Calu3 (cell line): ENCODE measurements around the gene CLK3. TPM values are rescaled to one million over a fixed set of nuclear protein-coding genes. Genes with fewer than 3 reads are reported as not detected.

Experiments
- BruUV-seq: library from RNA; stranded (reverse); fragments of 400-500 nt; replicated peaks from 2 replicates; lab custom pipeline; 2021; lab: Mats Ljungman, UMichigan
- CTCF ChIA-PET: fragments of 300-600 bp; sonication (Branson Sonifier 250); formaldehyde crosslinking; loops from one replicate; lab custom pipeline; 2022; ENCODE audit warnings: antibody characterized with exemption; lab: Charles Lee
- DNase-seq: peaks from one replicate; pipeline ENCODE4 v3.0.0; 2022
- H3K27ac Mint-ChIP-seq: one replicate; pipeline ENCODE4 v1.8.0; 2022; ENCODE audit warnings: mixed read lengths; ENCODE audit not compliant: unreplicated experiment
- H3K27me3 Mint-ChIP-seq: one replicate; pipeline ENCODE4 v1.8.0; 2022; ENCODE audit warnings: mixed read lengths; ENCODE audit not compliant: unreplicated experiment
- H3K36me3 Mint-ChIP-seq: one replicate; pipeline ENCODE4 v1.8.0; 2022; ENCODE audit warnings: mild to moderate bottlenecking, moderate library complexity, mixed read lengths; ENCODE audit not compliant: insufficient read depth, unreplicated experiment
- H3K4me1 Mint-ChIP-seq: one replicate; pipeline ENCODE4 v1.8.0; 2022; ENCODE audit warnings: mild to moderate bottlenecking, low read depth, mixed read lengths; ENCODE audit not compliant: unreplicated experiment
- H3K4me3 Mint-ChIP-seq: one replicate; pipeline ENCODE4 v1.8.0; 2022; ENCODE audit warnings: mild to moderate bottlenecking, low read depth, moderate library complexity, mixed read lengths; ENCODE audit not compliant: unreplicated experiment
- H3K9me3 Mint-ChIP-seq: one replicate; pipeline ENCODE4 v1.8.0; 2022; ENCODE audit warnings: low read depth, mixed read lengths; ENCODE audit not compliant: unreplicated experiment
- CTCF ChIP-seq: fragments of 200-600 bp; IDR thresholded peaks from one replicate; pipeline ENCODE4 v1.8.0; 2022; ENCODE audit warnings: antibody characterized with exemption; ENCODE audit not compliant: unreplicated experiment
- intact Hi-C: fragments of 100-400 bp; cut with micrococcal nuclease; formaldehyde crosslinking; loops from one replicate; pipeline ENCODE4 v1.10.0; 2022; ENCODE audit not compliant: unreplicated experiment
- total RNA-seq: library from RNA; stranded (reverse); gene quantifications from 2 replicates; pipeline ENCODE4 v1.2.3, GENCODE V29; 2022

Gene CLK3
- total RNA-seq, 1 experiment from 2014 or later = 93.5 TPM

- intact Hi-C loops = no loop called here
- no TSS peak for BruUV-seq
Measured at GRCh38 chr15:74603026-74603788, 12.4 kb upstream of the CLK3 start.

DNA sequence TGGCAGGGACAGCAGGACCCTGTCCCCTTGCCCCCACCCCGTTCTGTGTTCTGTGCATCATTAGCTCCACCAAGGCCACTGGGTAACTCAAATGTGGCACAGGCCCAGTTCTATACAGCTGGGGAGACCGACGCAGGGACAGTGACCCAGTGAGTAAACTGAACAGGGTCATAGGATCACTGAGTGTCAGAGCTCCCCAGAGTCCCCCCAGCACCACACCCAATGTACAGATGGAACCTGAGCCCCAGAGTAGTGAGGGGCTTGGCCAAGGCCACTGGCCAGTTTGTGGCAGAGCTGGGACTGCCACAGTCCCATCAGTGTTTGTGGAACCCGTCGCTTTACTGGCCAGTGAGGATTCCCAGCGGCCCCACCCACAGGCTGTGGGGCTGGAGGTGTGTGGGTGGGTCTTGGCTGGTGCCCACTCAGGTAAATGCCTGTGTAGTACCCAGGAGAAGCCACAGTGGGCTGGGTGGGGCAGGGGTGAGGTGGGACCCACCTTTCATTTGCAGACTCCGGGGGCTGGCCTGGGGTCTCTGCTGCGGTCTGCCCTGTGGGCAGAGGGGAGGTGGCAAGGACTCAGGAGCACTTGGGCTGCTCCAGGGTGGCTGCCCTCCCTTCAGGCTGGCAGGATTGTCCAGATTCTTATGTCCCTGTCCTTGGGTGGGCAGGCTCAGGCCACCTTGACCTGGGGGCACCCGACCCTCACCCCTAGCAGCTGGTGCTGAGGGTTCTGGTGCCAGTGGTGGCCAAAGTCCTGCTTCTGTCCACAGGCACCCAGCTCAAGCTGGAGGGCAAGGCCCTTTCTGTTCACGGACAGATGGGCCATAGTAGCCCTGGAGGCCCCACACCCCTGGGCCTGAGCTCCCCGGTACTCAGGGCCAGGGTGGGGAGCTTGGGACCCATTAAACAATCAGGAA, 11.6 kb upstream of the CLK3 start:
- no peak for DNase-seq
- Mint-ChIP-seq H3K27ac (no peak overlapping the region), H3K36me3 (no peaks in the 10 kb centered on the region), H3K27me3 (peaks cover 28% of the 10 kb centered on the region), H3K4me1 (no peaks in the 10 kb centered on the region), H3K4me3 (no peak overlapping the region), H3K9me3 (no peaks in the 10 kb centered on the region)
- intact Hi-C loops = no loop called here
- CTCF ChIA-PET = interaction anchor here (0.6 kb wide), 2 partner anchors 174 to 286 kb away, joined by 3 to 6 read pairs; no protein-coding TSS in a partner anchor
- no peak for TF ChIP-seq CTCF
- no TSS peak for BruUV-seq

More at GRCh38 chr15:74603026-74603788, 12.4 kb upstream of the CLK3 start:
- Mint-ChIP-seq H3K27ac (no peak overlapping the region), H3K4me3 (no peak overlapping the region), H3K27me3 (peaks cover 19% of the 10 kb centered on the region), H3K36me3 (no peaks in the 10 kb centered on the region), H3K4me1 (no peaks in the 10 kb centered on the region), H3K9me3 (no peaks in the 10 kb centered on the region)
- no peak for TF ChIP-seq CTCF
- no peak for DNase-seq
- CTCF ChIA-PET = interaction anchor here (0.6 kb wide), 1 partner anchor 175 kb away, joined by 6 read pairs; no protein-coding TSS in a partner anchor

GRCh38 chr15:74604983-74605794, 10.4 kb upstream of the CLK3 start:
- no TSS peak for BruUV-seq
- H3K4me1 Mint-ChIP-seq = no peaks in the 10 kb centered on the region
- H3K36me3 Mint-ChIP-seq = no peaks in the 10 kb centered on the region
- intact Hi-C loops = no loop called here
- TF ChIP-seq CTCF = no peak
- no peak overlapping the region for H3K27ac Mint-ChIP-seq
- CTCF ChIA-PET = no interaction called here
- DNase-seq = no peak
- peaks cover 39% of the 10 kb centered on the region for H3K27me3 Mint-ChIP-seq
- H3K9me3 Mint-ChIP-seq = no peaks in the 10 kb centered on the region
- H3K4me3 Mint-ChIP-seq = no peak overlapping the region

- Mint-ChIP-seq H3K4me3 (no peak overlapping the region), H3K4me1 (no peaks in the 10 kb centered on the region), H3K27ac (no peak overlapping the region), H3K36me3 (no peaks in the 10 kb centered on the region), H3K27me3 (peaks cover 44% of the 10 kb centered on the region), H3K9me3 (no peaks in the 10 kb centered on the region)
- no peak for DNase-seq
- no peak for TF ChIP-seq CTCF
- intact Hi-C loops = no loop called here
- CTCF ChIA-PET = no interaction called here
- BruUV-seq = no TSS peak
Measured at GRCh38 chr15:74605795-74606150, 9.9 kb upstream of the CLK3 start.
